Measurements from ENCODE around the gene TRIM41. TPM values are rescaled to one million over a fixed set of nuclear protein-coding genes. Genes with fewer than 3 reads are reported as not detected.
"Not testable (repeated sequence)": the region's sequence is repeated elsewhere in the genome, so short reads cannot be mapped to it uniquely, and the experiment has no call there.

The TRIM41 gene
- total RNA-seq, 1 donor = 9.9 TPM

GRCh38 chr5:181273433-181273744 is 50.3 kb downstream of the TRIM41 start:
- TF ChIP-seq CTCF (IDR thresholded peaks at IDR 0.05; ENCODE audit: insufficient read depth, low read depth, low read length) = peak; percentile 23
- peak; percentile 36 for DNase-seq (ENCODE audit: low read depth)
- not testable (repeated sequence) for H3K4me3 ChIP-seq (ENCODE audit: low read depth, low read length)

DNA sequence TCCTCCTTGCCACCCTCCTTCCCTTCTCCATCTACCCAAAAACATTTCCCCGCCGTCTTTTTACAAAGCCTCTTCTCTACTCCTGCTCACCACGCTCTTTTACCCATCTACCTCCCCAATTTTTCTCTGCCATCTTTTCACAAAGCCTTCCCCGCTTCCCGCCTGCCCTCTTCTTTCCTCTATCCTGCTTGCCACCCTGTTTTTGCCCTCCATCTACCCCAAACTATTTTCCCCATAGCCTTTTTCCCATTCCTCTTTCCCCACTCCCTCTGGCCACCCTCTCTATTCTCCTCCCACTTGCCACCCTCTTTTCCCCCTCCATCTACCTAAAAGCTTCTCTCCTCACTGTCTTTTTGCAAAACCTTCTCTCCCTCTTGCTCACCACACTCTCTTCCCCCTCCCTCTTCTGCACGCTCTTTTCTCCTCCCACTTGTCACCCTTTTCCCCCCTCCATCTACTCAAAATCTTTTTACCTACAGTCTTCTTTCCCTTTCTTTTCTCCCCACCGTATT is 57.2 kb downstream of the TRIM41 start:
- peak overlapping the region; percentile 70 for H3K4me3 ChIP-seq (ENCODE audit: low read depth, low read length)
- no peak for TF ChIP-seq CTCF (IDR thresholded peaks at IDR 0.05; ENCODE audit: insufficient read depth, low read depth, low read length)
- DNase-seq (ENCODE audit: low read depth) = no peak

GRCh38 chr5:181281077-181281983 is 58.2 kb downstream of the TRIM41 start:
- DNase-seq (ENCODE audit: low read depth) = peak; percentile 97
- TF ChIP-seq CTCF (IDR thresholded peaks at IDR 0.05; ENCODE audit: insufficient read depth, low read depth, low read length) = no peak
- peak overlapping the region; percentile 70 for H3K4me3 ChIP-seq (ENCODE audit: low read depth, low read length)

GRCh38 chr5:181281984-181282316 is 58.9 kb downstream of the TRIM41 start:
- DNase-seq (ENCODE audit: low read depth) = no peak
- peak overlapping the region; percentile 70 for H3K4me3 ChIP-seq (ENCODE audit: low read depth, low read length)
- no peak for TF ChIP-seq CTCF (IDR thresholded peaks at IDR 0.05; ENCODE audit: insufficient read depth, low read depth, low read length)

DNA sequence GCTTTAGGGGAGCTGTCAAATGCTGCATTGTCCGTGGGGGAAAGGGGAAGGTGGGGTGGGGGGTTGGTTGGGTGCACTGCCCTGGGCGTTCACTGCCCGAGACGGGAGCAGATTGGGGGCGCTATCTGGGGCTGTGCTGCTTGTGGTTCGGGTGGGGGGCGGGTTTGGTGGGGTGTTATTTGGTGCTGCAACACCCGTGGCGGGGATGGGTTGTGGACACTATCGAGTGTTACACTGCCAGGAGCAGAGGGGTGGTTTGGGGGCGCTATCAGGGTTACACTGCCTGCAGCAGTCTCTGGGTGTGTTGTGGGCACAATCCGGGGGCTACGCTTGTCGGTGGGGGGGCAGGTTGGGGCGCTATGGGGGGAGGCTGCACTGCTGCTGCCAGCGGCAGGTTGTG is 59.3 kb downstream of the TRIM41 start:
- not testable (repeated sequence) for DNase-seq (ENCODE audit: low read depth)
- H3K4me3 ChIP-seq (ENCODE audit: low read depth, low read length) = peak overlapping the region; percentile 70

- no peak for TF ChIP-seq CTCF (IDR thresholded peaks at IDR 0.05; ENCODE audit: insufficient read depth, low read depth, low read length)
These were observed 59.8 kb downstream of the TRIM41 start for GRCh38 chr5:181282874-181283273.

GRCh38 chr5:181283347-181283746 is 60.3 kb downstream of the TRIM41 start:
- DNase-seq (ENCODE audit: low read depth) = no peak
- H3K4me3 ChIP-seq (ENCODE audit: low read depth, low read length) = no peak overlapping the region
- TF ChIP-seq CTCF (IDR thresholded peaks at IDR 0.05; ENCODE audit: insufficient read depth, low read depth, low read length) = no peak

More at GRCh38 chr5:181282874-181283273, 59.8 kb downstream of the TRIM41 start:
- no peak for DNase-seq (ENCODE audit: low read depth)
- no peak overlapping the region for H3K4me3 ChIP-seq (ENCODE audit: low read depth, low read length)
